ENCODE results near the gene TP63. TPM values are rescaled to one million over a fixed set of nuclear protein-coding genes. Genes with fewer than 3 reads are reported as not detected.

Gene TP63
- total RNA-seq, 1 experiment from 2014 or later = not detected

- H3K27ac ChIP-seq (ENCODE audit: insufficient read length, low read depth, low read length) = no peak overlapping the region
Observed at GRCh38 chr3:189936201-189936945, 305.2 kb downstream of the TP63 start.

More at GRCh38 chr3:189936201-189936945, 305.2 kb downstream of the TP63 start:
- no peaks in the 10 kb centered on the region for H3K9me3 ChIP-seq (ENCODE audit: control insufficient read depth, low read depth, low read length)
- H2BK5ac ChIP-seq (ENCODE audit: insufficient read length, low read length) = no peak overlapping the region
- Mint-ChIP-seq H3K27ac (no peak overlapping the region; a peak in 1 of 7 replicates), H3K4me3 (no peak overlapping the region), H3K9me3 (no peaks in the 10 kb centered on the region), H3K4me1 (no peaks in the 10 kb centered on the region), H3K36me3 (ENCODE audit: insufficient read depth in 1 of 3, low read depth in 3 of 3) (peaks cover 0 to 5% (median 0%) of the 10 kb centered on the region in 3 experiments; a peak in 1 of 7 replicates), H3K27me3 (ENCODE audit: low read depth) (no peaks in the 10 kb centered on the region)
- H3K18ac ChIP-seq (ENCODE audit: insufficient read length, low read depth, low read length) = no peak overlapping the region
- H3T11ph ChIP-seq (ENCODE audit: low read length) = no peak overlapping the region
- no peak overlapping the region for H3K14ac ChIP-seq (ENCODE audit: insufficient read depth, low read length)
- no peaks in the 10 kb centered on the region for H3K23me2 ChIP-seq (ENCODE audit: insufficient read length, low read depth, low read length, poor library complexity, severe bottlenecking)
- no peak overlapping the region for H2BK120ac ChIP-seq (ENCODE audit: low read depth, low read length, poor library complexity, severe bottlenecking)
- H3K4me2 ChIP-seq (ENCODE audit: insufficient read depth, insufficient read length, low read length) = no peak overlapping the region
- no peaks in the 10 kb centered on the region for H3K79me1 ChIP-seq (ENCODE audit: insufficient read depth, low read depth, low read length, poor library complexity, severe bottlenecking)
- H4K20me1 ChIP-seq (ENCODE audit: control insufficient read depth, insufficient read depth, insufficient read length) = no peaks in the 10 kb centered on the region
- H2BK12ac ChIP-seq (ENCODE audit: insufficient read length, low read depth, low read length) = no peak overlapping the region
- H3K79me2 ChIP-seq (ENCODE audit: insufficient read depth, low read length) = no peaks in the 10 kb centered on the region
- H3K23ac ChIP-seq (ENCODE audit: insufficient read length, low read depth, low read length) = no peak overlapping the region
- no peak overlapping the region for H4K8ac ChIP-seq (replicated peaks; ENCODE audit: insufficient read length, low read depth, low read length)
- H3K4me1 ChIP-seq (ENCODE audit: insufficient read depth, low read length) = no peaks in the 10 kb centered on the region
- no peak overlapping the region for H2AK5ac ChIP-seq (ENCODE audit: insufficient read length, low read length)
- TF ChIP-seq CTCF (conservative IDR thresholded peaks at IDR 0.05) = no peak
- no CpG with 5 or more reads among the region's 6 CpGs for WGBS (ENCODE audit: extremely low coverage, insufficient read length, low lambda C conversion rate)
- no peak overlapping the region for H4K5ac ChIP-seq (ENCODE audit: insufficient read length, low read depth, low read length)
- H3K27me3 ChIP-seq (ENCODE audit: insufficient read depth, low read length) = no peaks in the 10 kb centered on the region
- no peak overlapping the region for H4K91ac ChIP-seq (ENCODE audit: insufficient read length, low read depth, low read length)
- no peak overlapping the region for H2BK20ac ChIP-seq (ENCODE audit: low read depth, low read length, poor library complexity, severe bottlenecking)
- H3K9ac ChIP-seq (ENCODE audit: extremely low read depth, insufficient read length, low read length) = no peak overlapping the region
- no peak for DNase-seq
- H3K56ac ChIP-seq (ENCODE audit: insufficient read length, low read depth, low read length) = no peak overlapping the region
- H2BK15ac ChIP-seq (ENCODE audit: low read depth, low read length) = no peak overlapping the region
- no peak overlapping the region for H3K4ac ChIP-seq (ENCODE audit: low read depth, low read length)
- no peak overlapping the region for H2AFZ ChIP-seq (ENCODE audit: low read length)

Measured in H9 (cell line).